ENCODE measurements around the gene CFHR3.
A peak's percentile ranks its signal among the peaks of the same experiment; 100 is the strongest.
"Not testable (repeated sequence)": the region's sequence is repeated elsewhere in the genome, so short reads cannot be mapped to it uniquely, and the experiment has no call there.

The CFHR3 gene

DNA sequence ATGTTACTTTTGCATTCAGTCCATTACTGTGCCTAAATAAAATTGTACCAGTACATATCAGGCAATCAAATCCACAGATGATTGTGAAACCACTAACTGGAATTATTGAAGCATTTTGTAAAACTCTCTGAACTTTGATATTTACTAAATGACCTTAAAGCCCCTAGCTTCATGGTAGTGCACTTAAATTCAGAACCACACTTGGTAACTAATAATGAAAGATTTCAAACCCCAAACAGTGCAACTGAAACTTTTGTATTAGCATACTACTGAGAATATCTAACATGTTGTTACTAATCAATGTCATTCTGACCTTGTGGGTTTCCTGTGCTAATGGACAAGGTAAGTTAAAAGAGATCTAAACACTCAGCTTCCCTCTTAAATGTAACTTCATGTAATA is at the start of gene CFHR3:
Gene CFHR3 (plus strand): TSS at position 238 of the 400 bp plus-strand sequence. CDS start 47 bp downstream, at position 285.
- DNase-seq, result no peak

DNA sequence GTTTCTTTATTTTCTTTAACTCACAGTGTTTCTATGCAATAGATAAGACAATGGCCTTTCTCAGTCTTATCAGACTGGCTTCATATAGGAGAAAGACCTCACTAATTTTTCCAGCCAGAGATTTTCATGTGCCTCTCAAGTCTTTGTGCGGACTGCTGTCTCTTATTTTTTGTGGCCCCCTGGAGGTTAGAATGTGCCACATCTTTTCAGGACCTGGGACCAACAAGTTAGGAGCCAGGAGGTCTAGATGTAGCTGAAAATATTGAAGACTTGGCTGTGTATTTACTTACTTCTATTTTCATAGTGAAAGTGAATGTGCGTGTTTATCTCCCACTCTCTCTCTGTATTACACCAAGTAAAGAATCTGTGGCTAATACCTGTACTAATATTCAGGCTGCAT is 42.1 kb upstream of the CFHR3 start:
- no peak for DNase-seq

DNA sequence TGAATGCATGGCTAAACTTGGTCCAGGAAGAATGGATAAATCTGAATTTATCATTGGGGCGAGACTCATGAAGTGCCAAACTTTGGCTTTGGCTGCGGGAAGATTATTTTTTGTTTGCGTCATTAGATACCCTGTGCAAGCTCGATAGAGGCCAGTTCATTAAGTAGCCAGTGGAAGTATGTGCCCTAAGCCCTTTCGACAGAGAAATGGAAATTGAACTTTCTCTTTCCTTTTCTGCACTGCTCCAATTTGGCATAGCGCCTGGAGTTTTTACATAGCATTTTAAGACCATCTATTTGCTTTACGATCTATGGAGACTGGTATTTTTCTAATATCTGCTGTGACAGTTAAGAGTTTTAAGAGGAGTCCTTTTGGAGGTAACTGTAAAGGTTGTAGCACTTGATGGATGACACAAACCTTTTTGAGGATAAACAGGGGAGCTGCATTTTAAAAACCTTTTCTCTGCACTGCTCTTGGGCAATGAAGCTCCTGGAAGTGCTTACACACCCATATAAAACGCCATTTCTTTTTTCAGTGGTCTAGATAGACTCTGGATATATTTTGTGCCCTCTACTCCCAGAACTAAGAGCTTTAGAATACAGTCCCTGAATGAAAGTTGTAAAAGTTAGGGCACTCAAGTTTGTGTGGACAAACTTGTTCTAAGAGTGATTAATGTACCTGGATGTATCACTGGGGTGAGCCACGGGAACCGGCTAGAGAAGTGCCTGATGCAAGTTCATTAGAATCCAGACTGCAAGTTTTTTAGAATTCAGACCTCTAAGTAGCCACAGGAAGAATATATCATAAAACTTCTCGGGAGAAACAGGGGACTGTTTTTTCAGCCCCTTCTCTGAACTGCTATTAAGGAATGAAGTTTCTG is 41.3 kb upstream of the CFHR3 start:
- DNase-seq, result no peak

DNA sequence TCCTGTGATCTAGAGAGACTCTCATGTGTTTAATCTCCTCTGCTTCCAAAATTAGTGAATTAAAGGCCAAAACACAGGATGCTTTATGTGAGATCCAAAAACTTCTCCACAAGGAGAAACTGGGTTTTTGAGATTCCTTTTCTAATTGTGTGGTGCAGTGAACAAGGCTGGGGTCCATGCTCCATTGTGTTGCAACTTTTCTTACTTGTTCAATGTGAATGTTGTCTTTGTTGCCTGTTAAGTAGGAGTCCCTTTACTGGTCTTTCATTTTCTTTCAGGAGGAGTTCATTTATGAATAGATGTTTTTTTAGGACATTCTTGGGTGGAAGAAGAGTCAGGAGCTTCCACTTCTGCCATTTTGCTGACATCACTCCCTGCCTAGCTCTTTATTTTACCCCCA is 40.6 kb upstream of the CFHR3 start:
- no peak for DNase-seq

DNA sequence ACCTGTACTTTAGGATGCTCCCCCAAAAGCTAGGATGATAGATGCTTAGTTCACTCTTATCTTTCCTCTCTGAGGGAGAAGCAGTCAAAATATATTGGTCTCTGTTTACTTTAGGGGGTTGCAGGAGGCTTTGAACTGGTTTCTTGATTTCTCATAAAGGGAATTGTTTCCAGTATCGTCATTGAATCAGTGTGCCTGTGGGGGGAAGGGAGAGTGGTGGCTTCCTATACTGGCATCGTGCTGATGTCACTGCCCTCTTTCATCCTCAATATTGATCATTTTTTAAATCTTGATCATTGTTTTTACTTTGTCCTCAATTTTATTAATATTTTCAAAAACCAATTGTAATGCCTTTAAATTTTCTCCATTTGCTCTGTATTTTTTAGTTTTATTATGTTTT is 40.2 kb upstream of the CFHR3 start:
- DNase-seq, result no peak

DNA sequence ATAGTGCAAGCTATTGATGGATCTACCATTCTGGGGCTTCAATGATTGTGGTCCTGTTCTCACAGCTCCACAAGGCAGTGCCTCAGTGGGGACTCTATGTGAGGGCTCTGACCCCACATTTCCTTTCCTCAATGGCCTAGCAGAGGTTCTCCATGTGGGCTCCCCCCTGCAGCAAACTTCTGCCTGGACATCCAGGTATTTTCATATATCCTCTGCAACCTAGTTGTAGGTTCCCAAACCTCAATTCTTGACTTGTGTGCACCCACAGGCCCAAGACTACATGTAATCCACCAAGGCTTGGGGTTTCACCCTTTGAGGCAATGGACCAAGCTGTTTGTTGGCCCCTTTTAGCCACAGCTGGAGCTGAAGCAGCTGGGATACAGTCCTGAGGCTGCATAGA is 35.9 kb upstream of the CFHR3 start:
- DNase-seq, result no peak

DNA sequence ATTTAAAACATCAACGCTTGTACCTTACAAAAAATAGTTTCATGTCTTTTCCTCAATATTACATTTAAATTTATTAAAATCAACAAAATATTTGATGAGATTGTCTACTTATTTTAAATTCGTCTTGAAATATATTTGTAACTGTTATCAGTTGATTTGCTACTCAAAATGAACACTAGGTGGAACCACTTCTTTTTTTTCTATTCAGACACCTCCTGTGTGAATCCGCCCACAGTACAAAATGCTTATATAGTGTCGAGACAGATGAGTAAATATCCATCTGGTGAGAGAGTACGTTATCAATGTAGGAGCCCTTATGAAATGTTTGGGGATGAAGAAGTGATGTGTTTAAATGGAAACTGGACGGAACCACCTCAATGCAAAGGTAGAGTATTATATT is 31.4 kb upstream of the CFHR3 start:
- peak; percentile 22 for DNase-seq

DNA sequence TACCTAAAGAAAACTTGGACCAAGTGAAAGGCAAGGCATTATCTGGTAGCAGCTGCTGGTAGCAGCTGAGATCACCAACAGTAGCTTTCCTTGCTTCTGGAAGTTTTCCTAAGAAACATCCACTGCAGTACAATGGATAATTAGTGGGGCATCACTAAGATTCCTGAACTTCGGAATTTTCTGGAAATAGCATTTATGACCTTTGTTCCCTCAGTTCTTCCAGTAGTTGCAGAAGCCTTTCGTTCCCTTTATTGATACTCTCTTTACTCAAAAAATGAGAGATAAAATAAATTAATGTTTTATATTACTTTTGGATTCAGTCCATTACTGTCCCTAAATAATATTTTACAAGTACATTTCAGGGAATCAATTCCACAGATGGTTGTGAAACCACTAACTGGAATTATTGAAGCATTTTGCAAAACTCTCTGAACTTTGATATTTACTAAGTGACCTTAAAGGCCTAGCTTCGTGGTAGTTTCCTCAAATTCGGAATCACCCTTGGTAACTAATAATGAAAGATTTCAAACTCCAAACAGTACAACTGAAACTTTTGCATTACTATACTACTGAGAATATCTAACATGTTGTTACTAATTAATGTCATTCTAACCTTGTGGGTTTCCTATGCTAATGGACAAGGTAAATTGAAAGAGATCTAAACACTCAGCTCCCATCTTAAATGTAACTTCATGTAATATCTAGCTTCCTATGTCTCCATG is 9.5 kb upstream of the CFHR3 start:
- not testable (repeated sequence) for DNase-seq

DNA sequence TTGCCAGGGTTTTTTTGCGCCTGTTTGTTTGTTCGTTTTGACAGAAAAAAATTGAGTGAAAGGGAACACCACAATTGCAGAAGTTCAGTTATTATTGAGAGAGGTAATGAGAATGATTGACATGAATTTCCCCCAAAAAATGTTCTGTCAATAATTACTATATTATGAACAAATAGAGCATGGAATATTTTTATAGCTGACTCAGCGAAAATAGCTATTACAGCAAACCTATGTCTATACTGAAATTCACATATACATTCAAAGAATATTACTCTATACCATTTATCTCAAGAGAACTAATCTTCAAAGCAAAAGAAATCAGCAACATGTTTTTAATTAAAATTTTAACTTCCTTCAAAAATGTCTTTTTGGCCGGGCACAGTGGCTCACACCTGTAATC is 4.8 kb upstream of the CFHR3 start:
- DNase-seq, result not testable (repeated sequence)

DNA sequence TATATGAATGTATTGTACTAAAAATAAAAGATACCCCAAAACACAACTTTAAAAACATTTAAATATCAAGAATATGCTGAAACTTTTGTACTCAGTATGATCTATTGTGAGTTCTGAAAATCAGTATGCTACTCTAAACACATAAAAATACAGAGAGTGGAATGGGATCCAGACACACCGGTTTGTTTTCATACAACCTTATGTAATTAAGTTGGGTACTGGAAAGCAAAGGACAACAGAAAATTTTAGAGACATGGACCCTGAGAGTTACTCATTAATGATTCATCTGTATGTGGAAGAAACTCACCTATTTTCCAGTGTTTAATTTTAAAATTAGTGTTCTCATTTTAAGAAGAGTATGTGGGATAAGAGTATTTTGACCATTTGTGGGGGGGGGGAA is 927 bp upstream of the CFHR3 start:
- no peak for DNase-seq

DNA sequence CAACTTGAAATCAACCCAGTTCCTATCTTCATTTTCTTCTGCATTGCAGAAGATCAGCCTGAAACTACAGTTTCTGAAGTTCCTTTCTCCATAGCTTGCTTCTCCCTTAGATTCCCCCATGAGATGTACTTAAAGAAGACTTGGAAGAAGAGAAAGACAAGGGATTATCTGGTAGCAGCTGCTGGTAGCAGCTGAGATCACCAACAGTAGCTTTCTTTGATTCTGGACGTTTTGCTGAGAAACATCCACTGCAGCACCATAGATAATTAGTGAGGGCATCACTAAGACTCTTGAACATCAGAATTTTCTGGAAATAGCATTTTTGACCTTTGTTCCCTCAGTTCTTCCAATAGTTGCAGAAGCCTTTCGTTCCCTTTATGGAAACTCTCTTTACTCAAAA is 465 bp upstream of the CFHR3 start:
- no peak for DNase-seq

DNA sequence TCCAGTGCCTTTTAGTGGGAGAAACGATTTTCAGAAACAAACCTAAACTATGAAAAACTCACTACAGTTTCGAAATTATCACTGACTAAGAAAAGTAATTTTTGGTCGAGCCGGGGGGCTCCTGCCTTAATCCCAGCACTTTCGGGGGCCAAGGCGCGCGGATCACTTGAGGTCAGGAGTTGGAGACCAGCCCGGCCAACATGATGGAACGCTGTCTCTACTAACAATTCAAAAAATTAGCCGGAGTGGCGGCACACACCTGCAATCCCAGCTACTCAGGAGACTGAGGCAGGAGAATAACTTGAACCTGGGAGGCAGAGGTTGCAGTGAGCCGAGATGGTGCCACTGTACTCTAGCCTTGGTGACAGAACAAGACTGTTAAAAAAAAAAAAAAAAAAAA is 3.0 kb downstream of the CFHR3 start:
- DNase-seq, result no peak

DNA sequence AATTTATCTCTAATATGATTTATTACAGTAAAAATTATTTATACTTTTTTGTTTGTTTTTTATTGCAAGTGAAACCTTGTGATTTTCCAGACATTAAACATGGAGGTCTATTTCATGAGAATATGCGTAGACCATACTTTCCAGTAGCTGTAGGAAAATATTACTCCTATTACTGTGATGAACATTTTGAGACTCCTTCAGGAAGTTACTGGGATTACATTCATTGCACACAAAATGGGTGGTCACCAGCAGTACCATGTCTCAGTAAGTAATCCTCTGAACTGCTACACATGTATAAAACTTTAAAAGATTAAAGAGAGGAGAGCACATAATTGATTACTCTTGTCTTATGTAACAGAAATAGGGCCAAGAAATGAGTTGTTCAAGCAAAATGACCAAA is 4.5 kb downstream of the CFHR3 start:
- DNase-seq, result no peak

DNA sequence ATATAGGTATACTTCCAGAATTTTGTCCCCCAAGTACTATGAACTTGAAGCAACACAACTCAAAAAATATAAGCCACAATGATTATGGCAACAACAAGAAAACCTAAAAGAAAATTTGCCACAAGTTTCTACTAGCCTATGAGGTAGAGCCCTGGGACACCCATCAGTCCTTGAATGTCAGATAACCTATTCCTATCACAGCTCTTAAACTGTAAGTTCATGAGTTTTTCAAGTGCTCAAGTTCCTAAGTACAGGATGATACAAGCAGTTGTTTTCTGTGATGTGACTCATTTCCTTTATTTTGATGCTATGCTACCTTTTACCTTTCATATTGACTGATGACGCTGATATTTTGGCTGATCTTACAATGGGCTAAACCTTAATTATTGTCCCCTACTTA is 16.6 kb downstream of the CFHR3 start:
- DNase-seq, result not testable (repeated sequence)

DNA sequence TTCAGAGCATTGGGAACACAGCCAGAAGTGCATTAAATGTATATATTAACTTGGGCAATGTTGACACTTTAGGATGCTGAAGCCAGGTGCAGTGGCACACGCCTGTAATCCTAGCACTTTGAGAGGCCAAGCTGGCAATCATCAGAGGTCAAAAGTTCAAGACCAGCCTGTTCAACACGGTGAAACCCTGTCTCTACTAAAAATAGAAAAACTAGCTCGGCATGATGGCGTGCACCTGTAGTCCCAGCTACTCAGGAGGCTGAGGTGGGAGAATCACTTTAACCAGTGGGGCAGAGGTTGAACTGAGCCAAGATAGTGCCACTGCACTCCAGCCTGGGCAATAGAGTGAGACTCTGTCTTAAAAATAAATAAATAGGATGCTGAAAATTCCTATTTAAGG is 19.5 kb downstream of the CFHR3 start:
- DNase-seq, result not testable (repeated sequence)

DNA sequence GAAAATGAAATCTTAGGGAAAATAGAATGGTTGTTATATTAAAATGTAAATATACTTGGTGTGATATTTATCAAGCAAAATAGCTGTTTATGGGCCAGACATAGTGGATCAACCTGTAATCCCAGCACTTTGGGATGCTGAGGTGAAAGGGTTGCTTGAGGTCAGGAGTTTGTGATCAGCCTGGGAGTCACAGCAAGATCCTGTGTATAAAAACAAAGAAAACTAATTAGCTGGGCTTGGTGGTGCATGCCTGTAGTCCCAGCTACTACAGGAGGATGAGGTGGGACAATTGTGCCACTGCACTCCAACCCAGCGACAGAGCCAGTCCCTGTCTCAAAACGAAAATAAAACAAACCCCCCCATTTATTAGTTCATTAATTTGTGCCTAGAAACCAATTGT is 23.3 kb downstream of the CFHR3 start:
- no peak for DNase-seq

DNA sequence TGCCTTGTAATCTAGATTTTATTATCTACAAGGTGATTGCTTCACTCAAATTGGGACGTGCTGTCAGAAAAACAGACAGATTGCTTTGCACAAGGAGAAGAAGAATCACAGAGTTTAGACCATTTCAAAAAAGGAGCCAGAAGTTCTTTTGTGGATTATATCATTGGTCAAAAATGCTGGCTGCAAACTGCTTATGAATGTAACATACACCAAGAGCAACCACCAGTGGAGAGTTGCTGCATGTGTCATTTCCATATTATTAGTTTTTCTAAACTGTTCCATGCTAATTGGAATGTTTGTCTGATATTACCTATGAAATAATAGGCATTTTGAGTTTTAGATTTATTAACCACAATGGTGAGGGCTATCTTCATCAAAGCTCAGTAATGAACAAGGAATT is 27.3 kb downstream of the CFHR3 start:
- not testable (repeated sequence) for DNase-seq

DNA sequence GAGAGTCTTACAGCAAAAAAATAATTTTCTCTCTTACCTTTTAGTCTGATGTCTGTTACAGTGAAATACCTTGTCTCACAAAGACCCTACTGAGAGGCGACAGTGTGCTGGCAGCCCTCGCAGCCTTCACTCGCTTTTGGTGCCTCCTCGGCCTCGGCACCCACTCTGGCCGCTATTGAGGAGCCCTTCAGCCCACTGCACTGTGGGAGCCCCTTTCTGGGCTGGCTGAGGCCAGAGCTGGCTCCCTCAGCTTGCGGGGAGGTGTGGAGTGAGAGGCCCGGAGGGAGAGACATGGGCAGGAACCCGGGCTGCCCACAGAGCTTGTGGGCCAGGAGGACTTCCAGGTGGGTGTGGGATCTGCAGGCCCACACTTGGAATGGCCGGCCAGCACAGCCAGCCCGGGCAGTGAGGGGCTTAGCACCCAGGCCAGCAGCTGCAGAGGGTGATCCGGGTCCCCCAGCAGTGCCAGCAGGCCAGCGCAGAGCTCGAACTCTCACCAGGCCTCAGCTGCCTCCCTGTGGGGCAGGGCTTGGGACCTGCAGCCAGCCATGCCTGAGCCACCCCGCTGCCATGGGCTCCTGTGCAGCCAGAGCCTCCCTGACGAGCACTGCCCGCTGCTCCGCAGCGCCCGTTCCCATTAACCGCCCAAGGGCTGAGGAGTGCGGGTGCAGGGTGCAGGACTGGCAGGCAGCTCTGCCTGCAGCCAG is 34.0 kb downstream of the CFHR3 start:
- no peak for DNase-seq

DNA sequence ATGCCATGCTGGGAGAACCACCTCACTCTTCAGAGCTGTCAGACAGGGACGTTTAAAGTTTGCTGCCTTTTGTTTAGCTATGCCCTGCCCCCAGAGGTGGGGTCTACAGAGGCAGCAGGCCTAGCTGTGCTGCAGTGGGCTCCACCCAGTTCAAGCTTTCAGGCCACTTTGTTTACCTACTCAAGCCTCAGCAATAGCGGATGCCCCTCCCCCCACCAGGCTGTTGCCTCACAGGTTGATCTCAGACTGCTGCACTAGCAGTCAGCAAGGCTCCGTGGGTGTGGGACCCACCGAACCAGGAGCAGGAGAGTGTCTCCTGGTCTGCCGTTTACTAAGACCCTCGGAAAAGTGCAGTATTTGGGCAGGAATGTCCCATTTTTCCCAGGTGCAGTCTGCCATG is 42.8 kb downstream of the CFHR3 start:
- not testable (repeated sequence) for DNase-seq

DNA sequence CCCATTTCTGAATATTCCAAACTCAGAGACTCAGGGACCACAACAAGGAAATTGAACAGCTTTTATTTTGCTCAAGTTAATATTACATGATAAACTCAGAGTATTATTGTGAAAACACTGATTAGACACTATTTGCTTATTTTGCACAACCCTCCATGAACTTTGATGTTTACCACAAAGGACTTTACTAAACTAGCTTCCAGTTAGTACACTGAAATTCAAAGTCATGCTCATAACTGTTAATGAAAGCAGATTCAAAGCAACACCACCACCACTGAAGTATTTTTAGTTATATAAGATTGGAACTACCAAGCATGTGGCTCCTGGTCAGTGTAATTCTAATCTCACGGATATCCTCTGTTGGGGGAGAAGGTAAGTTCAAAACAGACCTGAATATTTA is 44.9 kb downstream of the CFHR3 start, which contains the start of gene CFHR1:
Gene CFHR1 (plus strand): TSS at position 201 of the 400 bp plus-strand sequence. CDS start 114 bp downstream, at position 315.
- not testable (repeated sequence) for DNase-seq

DNA sequence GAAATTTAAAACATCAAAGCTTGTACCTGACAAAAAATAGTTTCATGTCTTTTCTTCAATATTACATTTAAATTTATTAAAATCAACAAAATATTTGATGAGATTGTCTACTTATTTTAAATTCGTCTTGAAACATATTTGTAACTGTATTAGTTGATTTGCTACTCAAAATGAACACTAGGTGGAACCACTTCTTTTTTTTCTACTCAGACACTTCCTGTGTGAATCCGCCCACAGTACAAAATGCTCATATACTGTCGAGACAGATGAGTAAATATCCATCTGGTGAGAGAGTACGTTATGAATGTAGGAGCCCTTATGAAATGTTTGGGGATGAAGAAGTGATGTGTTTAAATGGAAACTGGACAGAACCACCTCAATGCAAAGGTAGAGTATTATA is 53.2 kb downstream of the CFHR3 start:
- DNase-seq, result peak; percentile 18

Measured in NCI-H526 treated with DMSO at 0.1 percent for 48 hours (cell line).